GM23338 (cell line): ENCODE data around the gene NAA30. TPM values are rescaled to one million over a fixed set of nuclear protein-coding genes. Genes with fewer than 3 reads are reported as not detected.

Source experiments
- ATAC-seq: fragments of 200-7000 bp; cut with Tn5 transposase; 3 replicates; pipeline ENCODE4 v1.9.1; 2020
- DNase-seq: peaks from one replicate; pipeline ENCODE4 v3.0.0-alpha.2; 2015; ENCODE audit warnings: low spot score
- H2AFZ ChIP-seq: fragments of 200-600 bp; sonication (generic); 2 replicates; pipeline ENCODE4 v1.8.0; 2016; ENCODE audit warnings: antibody characterized with exemption, mild to moderate bottlenecking, moderate library complexity
- H3F3A ChIP-seq: fragments of 200-600 bp; sonication (generic); replicated peaks from 2 replicates; pipeline ENCODE4 v1.8.0; 2017; ENCODE audit warnings: antibody characterized with exemption, mixed run types, low read depth
- H3K27ac ChIP-seq: fragments of 200-600 bp; sonication (generic); 2 replicates; pipeline ENCODE4 v1.6.1; 2016; ENCODE audit warnings: low read depth
- H3K27me3 ChIP-seq: fragments of 200-600 bp; sonication (generic); 2 replicates; pipeline ENCODE4 v1.8.0; 2016; ENCODE audit warnings: mild to moderate bottlenecking, mixed run types, moderate library complexity; ENCODE audit not compliant: insufficient read depth
- H3K36me3 ChIP-seq: fragments of 200-600 bp; sonication (generic); 2 replicates; pipeline ENCODE4 v1.8.0; 2016; ENCODE audit warnings: mild to moderate bottlenecking; ENCODE audit not compliant: insufficient read depth
- H3K4me1 ChIP-seq: fragments of 200-600 bp; sonication (generic); 2 replicates; pipeline ENCODE4 v1.8.0; 2016; ENCODE audit warnings: mild to moderate bottlenecking, moderate library complexity; ENCODE audit not compliant: insufficient read depth
- H3K4me2 ChIP-seq: fragments of 200-600 bp; sonication (generic); 2 replicates; pipeline ENCODE4 v1.7.1; 2017; ENCODE audit warnings: mixed run types
- H3K4me3 ChIP-seq: fragments of 200-600 bp; sonication (generic); 2 replicates; pipeline ENCODE4 v1.6.1; 2016; ENCODE audit warnings: mixed run types
- H3K79me2 ChIP-seq: fragments of 200-600 bp; sonication (generic); replicated peaks from 2 replicates; pipeline ENCODE4 v1.8.0; 2017; ENCODE audit warnings: mild to moderate bottlenecking; ENCODE audit not compliant: insufficient read depth
- H3K9me2 ChIP-seq: fragments of 200-600 bp; sonication (generic); 2 replicates; pipeline ENCODE4 v1.8.0; 2017; ENCODE audit not compliant: insufficient read depth
- H4K20me1 ChIP-seq: fragments of 200-600 bp; sonication (generic); replicated peaks from 2 replicates; pipeline ENCODE4 v1.8.0; 2017; ENCODE audit warnings: mild to moderate bottlenecking; ENCODE audit not compliant: insufficient read depth
- H3K27ac Mint-ChIP-seq: 2 replicates; pipeline ENCODE4 v1.8.0; 2020; ENCODE audit warnings: inconsistent platforms, mild to moderate bottlenecking, moderate library complexity, mixed read lengths
- H3K27me3 Mint-ChIP-seq: 3 replicates; pipeline ENCODE4 v1.8.0; 2022; ENCODE audit warnings: low read depth, mild to moderate bottlenecking, moderate library complexity, mixed read lengths, inconsistent platforms; ENCODE audit not compliant: insufficient read depth, poor library complexity
- H3K36me3 Mint-ChIP-seq: 3 replicates; pipeline ENCODE4 v1.8.0; 2021; ENCODE audit warnings: low read depth, mild to moderate bottlenecking, inconsistent platforms, moderate library complexity, mixed read lengths
- H3K4me1 Mint-ChIP-seq: 3 replicates; pipeline ENCODE4 v1.8.0; 2020; ENCODE audit warnings: mild to moderate bottlenecking, inconsistent platforms, mixed read lengths
- H3K4me3 Mint-ChIP-seq: 3 replicates; pipeline ENCODE4 v1.8.0; 2021; ENCODE audit warnings: moderate library complexity, mild to moderate bottlenecking, inconsistent platforms, mixed read lengths
- H3K9me3 Mint-ChIP-seq: 3 replicates; pipeline ENCODE4 v1.8.0; 2020; ENCODE audit warnings: moderate library complexity, mild to moderate bottlenecking, inconsistent platforms, mixed read lengths
- CREB1 ChIP-seq: fragments of 250-450 bp; sonication (Bioruptor Pico); IDR thresholded peaks from 2 replicates; pipeline ENCODE4 v1.5.0; 2020; ENCODE audit warnings: low read depth, mild to moderate bottlenecking, moderate library complexity
- EZH2phosphoT487 ChIP-seq: fragments of 200-600 bp; sonication (generic); IDR thresholded peaks from one replicate; pipeline ENCODE4 v1.8.1; 2018; ENCODE audit warnings: antibody characterized with exemption; ENCODE audit not compliant: unreplicated experiment
- JUNB ChIP-seq: IDR thresholded peaks from one replicate; pipeline ENCODE4 v1.6.1; 2016; ENCODE audit warnings: antibody characterized with exemption; ENCODE audit not compliant: unreplicated experiment
- POLR2AphosphoS5 ChIP-seq: IDR thresholded peaks from 2 replicates; pipeline ENCODE4 v1.6.1; 2016; ENCODE audit warnings: antibody characterized with exemption, low read depth
- ZNF114 ChIP-seq: fragments of 250-450 bp; sonication (Bioruptor Pico); IDR thresholded peaks from 2 replicates; pipeline ENCODE4 v1.5.0; 2020; ENCODE audit warnings: mild to moderate bottlenecking, moderate library complexity
- ZNF331 ChIP-seq: fragments of 250-450 bp; sonication (Bioruptor Pico); IDR thresholded peaks from 2 replicates; pipeline ENCODE4 v1.5.0; 2020; ENCODE audit warnings: low read depth, mild to moderate bottlenecking, moderate library complexity
- polyA plus RNA-seq: library from polyadenylated mRNA; unstranded; fragments of >200 nt; fragmentation: Nextera tagmentation; extraction: Ambion mirVana; gene quantifications from 2 replicates; pipeline ENCODE4 v1.2.1, GENCODE V29; 2016
- total RNA-seq: library from RNA; depleted of rRNA; stranded (reverse); fragments of >200 nt; shearing (Covaris generic); gene quantifications from 2 replicates; pipeline ENCODE4 v1.2.3, GENCODE V29; 2014
- TF ChIP-seq, protein P1 (sequence below): IDR thresholded peaks from 2 replicates; pipeline ENCODE4 v1.6.1; 2016; ENCODE audit warnings: antibody characterized with exemption
- TF ChIP-seq, protein P2 (sequence below): IDR thresholded peaks from one replicate; pipeline ENCODE4 v1.6.1; 2018; ENCODE audit warnings: antibody characterized with exemption; ENCODE audit not compliant: unreplicated experiment
- TF ChIP-seq, protein P3 (sequence below): fragments of 250-450 bp; sonication (Bioruptor Pico); IDR thresholded peaks from 2 replicates; pipeline ENCODE4 v1.5.0; 2020; ENCODE audit warnings: mild to moderate bottlenecking, moderate library complexity

NAA30 gene
- total and polyA plus RNA-seq, 2 experiments from 2014 or later, result 7.5 to 27.1 TPM

DNA sequence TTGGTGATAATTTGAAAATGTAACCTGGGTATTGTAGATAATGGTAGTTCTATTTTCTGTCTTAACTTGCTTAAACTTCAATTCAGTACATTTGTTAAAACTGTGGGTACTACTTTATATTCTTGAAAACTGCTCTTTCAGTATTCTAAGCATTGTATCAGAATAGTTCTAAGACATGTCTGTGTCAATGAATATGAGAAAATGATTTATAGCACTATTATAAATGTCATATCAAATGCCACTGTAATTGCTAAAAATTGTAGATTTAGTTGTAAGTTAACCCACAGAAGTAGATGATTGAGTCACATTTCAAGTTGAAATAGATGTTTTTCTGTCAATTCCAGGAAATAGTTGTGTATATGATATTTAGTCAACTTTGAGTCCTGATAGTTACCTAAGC, 2.4 kb downstream of the NAA30 start:
- Histone ChIP-seq H3K4me2 (peak overlapping the region; percentile 93), H4K20me1 (peaks cover 17% of the 10 kb centered on the region; the same call in 1 of the 2 replicates), H3K9me2 (no peaks in the 10 kb centered on the region), H3F3A (no peaks in the 10 kb centered on the region), H3K4me3 (peak overlapping the region; percentile 91), H3K27me3 (no peaks in the 10 kb centered on the region), H2AFZ (no peak overlapping the region), H3K79me2 (peaks cover 55% of the 10 kb centered on the region), H3K27ac (no peak overlapping the region), H3K4me1 (peaks cover 18% of the 10 kb centered on the region), H3K36me3 (no peaks in the 10 kb centered on the region)
- no peak for ATAC-seq
- no peaks in the 10 kb centered on the region for H3K27me3 Mint-ChIP-seq
- TF ChIP-seq, protein P1, sequence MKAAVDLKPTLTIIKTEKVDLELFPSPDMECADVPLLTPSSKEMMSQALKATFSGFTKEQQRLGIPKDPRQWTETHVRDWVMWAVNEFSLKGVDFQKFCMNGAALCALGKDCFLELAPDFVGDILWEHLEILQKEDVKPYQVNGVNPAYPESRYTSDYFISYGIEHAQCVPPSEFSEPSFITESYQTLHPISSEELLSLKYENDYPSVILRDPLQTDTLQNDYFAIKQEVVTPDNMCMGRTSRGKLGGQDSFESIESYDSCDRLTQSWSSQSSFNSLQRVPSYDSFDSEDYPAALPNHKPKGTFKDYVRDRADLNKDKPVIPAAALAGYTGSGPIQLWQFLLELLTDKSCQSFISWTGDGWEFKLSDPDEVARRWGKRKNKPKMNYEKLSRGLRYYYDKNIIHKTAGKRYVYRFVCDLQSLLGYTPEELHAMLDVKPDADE, result no peak
- TF ChIP-seq CREB1 (CRISPR knock-in tag) (no peak), ZNF114 (no peak), ZNF331 (CRISPR knock-in tag) (no peak), POLR2AphosphoS5 (no peak)
- TF ChIP-seq, protein P2, sequence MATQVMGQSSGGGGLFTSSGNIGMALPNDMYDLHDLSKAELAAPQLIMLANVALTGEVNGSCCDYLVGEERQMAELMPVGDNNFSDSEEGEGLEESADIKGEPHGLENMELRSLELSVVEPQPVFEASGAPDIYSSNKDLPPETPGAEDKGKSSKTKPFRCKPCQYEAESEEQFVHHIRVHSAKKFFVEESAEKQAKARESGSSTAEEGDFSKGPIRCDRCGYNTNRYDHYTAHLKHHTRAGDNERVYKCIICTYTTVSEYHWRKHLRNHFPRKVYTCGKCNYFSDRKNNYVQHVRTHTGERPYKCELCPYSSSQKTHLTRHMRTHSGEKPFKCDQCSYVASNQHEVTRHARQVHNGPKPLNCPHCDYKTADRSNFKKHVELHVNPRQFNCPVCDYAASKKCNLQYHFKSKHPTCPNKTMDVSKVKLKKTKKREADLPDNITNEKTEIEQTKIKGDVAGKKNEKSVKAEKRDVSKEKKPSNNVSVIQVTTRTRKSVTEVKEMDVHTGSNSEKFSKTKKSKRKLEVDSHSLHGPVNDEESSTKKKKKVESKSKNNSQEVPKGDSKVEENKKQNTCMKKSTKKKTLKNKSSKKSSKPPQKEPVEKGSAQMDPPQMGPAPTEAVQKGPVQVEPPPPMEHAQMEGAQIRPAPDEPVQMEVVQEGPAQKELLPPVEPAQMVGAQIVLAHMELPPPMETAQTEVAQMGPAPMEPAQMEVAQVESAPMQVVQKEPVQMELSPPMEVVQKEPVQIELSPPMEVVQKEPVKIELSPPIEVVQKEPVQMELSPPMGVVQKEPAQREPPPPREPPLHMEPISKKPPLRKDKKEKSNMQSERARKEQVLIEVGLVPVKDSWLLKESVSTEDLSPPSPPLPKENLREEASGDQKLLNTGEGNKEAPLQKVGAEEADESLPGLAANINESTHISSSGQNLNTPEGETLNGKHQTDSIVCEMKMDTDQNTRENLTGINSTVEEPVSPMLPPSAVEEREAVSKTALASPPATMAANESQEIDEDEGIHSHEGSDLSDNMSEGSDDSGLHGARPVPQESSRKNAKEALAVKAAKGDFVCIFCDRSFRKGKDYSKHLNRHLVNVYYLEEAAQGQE, result no peak
- H3K9me3 Mint-ChIP-seq, result no peaks in the 10 kb centered on the region; the same call in 2 of the 3 replicates
- no peak overlapping the region for H3K27ac Mint-ChIP-seq
- H3K4me1 Mint-ChIP-seq, result peaks cover 27% of the 10 kb centered on the region
- peaks cover 14% of the 10 kb centered on the region; the same call in 2 of the 3 replicates for H3K36me3 Mint-ChIP-seq
- peak overlapping the region; percentile 93 for H3K4me3 Mint-ChIP-seq
- DNase-seq, result no peak

DNA sequence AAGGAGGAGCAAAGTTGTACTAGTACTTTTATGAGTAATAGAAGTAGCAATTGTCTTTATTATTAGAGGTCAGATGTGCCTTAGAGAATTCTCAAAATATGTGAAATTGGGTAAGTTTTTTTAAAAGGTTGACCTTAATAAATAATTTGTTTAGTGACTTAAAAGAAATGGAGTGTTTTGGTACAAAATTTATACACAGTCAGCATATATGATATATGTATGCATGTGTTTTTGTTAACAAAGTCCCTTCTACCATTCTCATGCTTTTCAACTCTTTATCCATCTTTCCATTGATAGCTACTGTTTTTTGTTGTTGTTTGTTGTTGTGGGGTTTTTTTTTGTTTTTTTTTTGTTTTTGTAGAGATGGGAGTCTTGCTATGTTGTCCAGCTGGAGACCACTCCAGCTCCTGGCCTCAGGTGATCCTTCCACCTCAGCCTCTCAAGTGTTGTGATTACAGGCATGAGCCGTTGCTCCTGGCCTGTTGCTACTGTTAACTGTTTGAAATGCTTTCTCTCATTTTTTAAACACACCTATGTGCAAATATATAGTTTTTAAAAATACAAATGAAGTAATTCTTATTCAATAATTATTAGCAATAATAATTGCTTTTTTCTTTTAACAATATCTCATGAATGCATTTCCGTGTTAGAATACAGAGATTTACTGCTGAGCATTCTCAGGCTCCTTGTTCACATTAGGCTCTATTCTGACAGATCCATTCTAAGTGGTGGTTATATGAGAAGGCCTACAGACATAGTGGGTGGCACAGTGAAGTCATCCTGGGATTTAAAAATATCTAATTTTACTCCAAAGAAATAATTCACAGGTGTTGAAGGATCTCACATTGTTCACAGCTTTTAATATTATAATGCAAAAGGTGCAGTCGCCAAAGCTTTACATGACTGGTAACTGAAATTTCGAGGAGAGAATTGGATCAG, 10.4 kb downstream of the NAA30 start:
- Mint-ChIP-seq H3K9me3 (no peaks in the 10 kb centered on the region), H3K4me1 (no peaks in the 10 kb centered on the region), H3K27ac (no peak overlapping the region), H3K27me3 (no peaks in the 10 kb centered on the region), H3K36me3 (peaks cover 22% of the 10 kb centered on the region), H3K4me3 (no peak overlapping the region)
- peaks cover 33% of the 10 kb centered on the region for H3K79me2 ChIP-seq
- ATAC-seq (no peak), DNase-seq (no peak)
- H3K4me3 ChIP-seq, result no peak overlapping the region
- no peak overlapping the region for H3K4me2 ChIP-seq
- no peaks in the 10 kb centered on the region for H3K9me2 ChIP-seq
- H3K27ac ChIP-seq, result no peak overlapping the region
- H3K27me3 ChIP-seq, result no peaks in the 10 kb centered on the region
- no peak overlapping the region for H2AFZ ChIP-seq
- peaks cover 8% of the 10 kb centered on the region; the same call in 1 of the 2 replicates for H4K20me1 ChIP-seq
- H3K4me1 ChIP-seq, result no peaks in the 10 kb centered on the region
- H3F3A ChIP-seq, result no peaks in the 10 kb centered on the region
- peaks cover 9% of the 10 kb centered on the region for H3K36me3 ChIP-seq
- TF ChIP-seq EZH2phosphoT487 (no peak), JUNB (no peak), POLR2AphosphoS5 (no peak)
- TF ChIP-seq, protein P3, sequence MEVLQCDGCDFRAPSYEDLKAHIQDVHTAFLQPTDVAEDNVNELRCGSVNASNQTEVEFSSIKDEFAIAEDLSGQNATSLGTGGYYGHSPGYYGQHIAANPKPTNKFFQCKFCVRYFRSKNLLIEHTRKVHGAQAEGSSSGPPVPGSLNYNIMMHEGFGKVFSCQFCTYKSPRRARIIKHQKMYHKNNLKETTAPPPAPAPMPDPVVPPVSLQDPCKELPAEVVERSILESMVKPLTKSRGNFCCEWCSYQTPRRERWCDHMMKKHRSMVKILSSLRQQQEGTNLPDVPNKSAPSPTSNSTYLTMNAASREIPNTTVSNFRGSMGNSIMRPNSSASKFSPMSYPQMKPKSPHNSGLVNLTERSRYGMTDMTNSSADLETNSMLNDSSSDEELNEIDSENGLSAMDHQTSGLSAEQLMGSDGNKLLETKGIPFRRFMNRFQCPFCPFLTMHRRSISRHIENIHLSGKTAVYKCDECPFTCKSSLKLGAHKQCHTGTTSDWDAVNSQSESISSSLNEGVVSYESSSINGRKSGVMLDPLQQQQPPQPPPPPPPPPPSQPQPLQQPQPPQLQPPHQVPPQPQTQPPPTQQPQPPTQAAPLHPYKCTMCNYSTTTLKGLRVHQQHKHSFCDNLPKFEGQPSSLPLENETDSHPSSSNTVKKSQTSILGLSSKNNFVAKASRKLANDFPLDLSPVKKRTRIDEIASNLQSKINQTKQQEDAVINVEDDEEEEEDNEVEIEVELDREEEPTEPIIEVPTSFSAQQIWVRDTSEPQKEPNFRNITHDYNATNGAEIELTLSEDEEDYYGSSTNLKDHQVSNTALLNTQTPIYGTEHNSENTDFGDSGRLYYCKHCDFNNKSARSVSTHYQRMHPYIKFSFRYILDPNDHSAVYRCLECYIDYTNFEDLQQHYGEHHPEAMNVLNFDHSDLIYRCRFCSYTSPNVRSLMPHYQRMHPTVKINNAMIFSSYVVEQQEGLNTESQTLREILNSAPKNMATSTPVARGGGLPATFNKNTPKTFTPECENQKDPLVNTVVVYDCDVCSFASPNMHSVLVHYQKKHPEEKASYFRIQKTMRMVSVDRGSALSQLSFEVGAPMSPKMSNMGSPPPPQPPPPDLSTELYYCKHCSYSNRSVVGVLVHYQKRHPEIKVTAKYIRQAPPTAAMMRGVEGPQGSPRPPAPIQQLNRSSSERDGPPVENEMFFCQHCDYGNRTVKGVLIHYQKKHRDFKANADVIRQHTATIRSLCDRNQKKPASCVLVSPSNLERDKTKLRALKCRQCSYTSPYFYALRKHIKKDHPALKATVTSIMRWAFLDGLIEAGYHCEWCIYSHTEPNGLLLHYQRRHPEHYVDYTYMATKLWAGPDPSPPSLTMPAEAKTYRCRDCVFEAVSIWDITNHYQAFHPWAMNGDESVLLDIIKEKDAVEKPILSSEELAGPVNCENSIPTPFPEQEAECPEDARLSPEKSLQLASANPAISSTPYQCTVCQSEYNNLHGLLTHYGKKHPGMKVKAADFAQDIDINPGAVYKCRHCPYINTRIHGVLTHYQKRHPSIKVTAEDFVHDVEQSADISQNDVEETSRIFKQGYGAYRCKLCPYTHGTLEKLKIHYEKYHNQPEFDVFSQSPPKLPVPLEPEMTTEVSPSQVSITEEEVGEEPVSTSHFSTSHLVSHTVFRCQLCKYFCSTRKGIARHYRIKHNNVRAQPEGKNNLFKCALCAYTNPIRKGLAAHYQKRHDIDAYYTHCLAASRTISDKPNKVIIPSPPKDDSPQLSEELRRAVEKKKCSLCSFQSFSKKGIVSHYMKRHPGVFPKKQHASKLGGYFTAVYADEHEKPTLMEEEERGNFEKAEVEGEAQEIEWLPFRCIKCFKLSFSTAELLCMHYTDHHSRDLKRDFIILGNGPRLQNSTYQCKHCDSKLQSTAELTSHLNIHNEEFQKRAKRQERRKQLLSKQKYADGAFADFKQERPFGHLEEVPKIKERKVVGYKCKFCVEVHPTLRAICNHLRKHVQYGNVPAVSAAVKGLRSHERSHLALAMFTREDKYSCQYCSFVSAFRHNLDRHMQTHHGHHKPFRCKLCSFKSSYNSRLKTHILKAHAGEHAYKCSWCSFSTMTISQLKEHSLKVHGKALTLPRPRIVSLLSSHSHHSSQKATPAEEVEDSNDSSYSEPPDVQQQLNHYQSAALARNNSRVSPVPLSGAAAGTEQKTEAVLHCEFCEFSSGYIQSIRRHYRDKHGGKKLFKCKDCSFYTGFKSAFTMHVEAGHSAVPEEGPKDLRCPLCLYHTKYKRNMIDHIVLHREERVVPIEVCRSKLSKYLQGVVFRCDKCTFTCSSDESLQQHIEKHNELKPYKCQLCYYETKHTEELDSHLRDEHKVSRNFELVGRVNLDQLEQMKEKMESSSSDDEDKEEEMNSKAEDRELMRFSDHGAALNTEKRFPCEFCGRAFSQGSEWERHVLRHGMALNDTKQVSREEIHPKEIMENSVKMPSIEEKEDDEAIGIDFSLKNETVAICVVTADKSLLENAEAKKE (CRISPR knock-in tag), result no peak
